Fibroblast of the conjunctiva (primary cell): ENCODE results near the gene PPP2R5B.

Experiments
- DNase-seq: peaks from one replicate; pipeline ENCODE4 v3.0.0-alpha.2; 2010; ENCODE audit warnings: low read depth

Gene PPP2R5B

GRCh38 chr11:64929625-64930024 is 5.1 kb downstream of the PPP2R5B start:
- DNase-seq: no peak

- no peak for DNase-seq
These were observed 5.9 kb downstream of the PPP2R5B start for GRCh38 chr11:64930340-64930739.

GRCh38 chr11:64931290-64931689 is 6.8 kb downstream of the PPP2R5B start:
- no peak for DNase-seq

- DNase-seq: no peak
These were observed 7.8 kb downstream of the PPP2R5B start for GRCh38 chr11:64932324-64932723.

- DNase-seq: no peak
These were observed 8.9 kb downstream of the PPP2R5B start for GRCh38 chr11:64933213-64933934.

GRCh38 chr11:64933935-64934681 is 9.6 kb downstream of the PPP2R5B start:
- DNase-seq: no peak

- DNase-seq: no peak
These were observed 10.3 kb downstream of the PPP2R5B start for GRCh38 chr11:64934682-64935358.

- DNase-seq: no peak
These were observed 11.0 kb downstream of the PPP2R5B start, which contains the start of gene GPHA2 for GRCh38 chr11:64935359-64936081. Gene GPHA2, minus strand, starts transcription at chr11:64935893. Its CDS starts 433 bp downstream, at chr11:64935460.

GRCh38 chr11:64936539-64936938 is 12.1 kb downstream of the PPP2R5B start:
- DNase-seq: no peak

GRCh38 chr11:64947208-64947814 is 22.8 kb downstream of the PPP2R5B start:
- no peak for DNase-seq

- no peak for DNase-seq
These were observed 27.0 kb downstream of the PPP2R5B start for GRCh38 chr11:64951529-64951928.

- DNase-seq: no peak
These were observed 29.7 kb downstream of the PPP2R5B start for GRCh38 chr11:64954201-64954600.

GRCh38 chr11:64959498-64959897 is 35.0 kb downstream of the PPP2R5B start:
- DNase-seq: no peak

GRCh38 chr11:64960719-64961118 is 36.2 kb downstream of the PPP2R5B start:
- DNase-seq: no peak

- no peak for DNase-seq
These were observed 38.7 kb downstream of the PPP2R5B start for GRCh38 chr11:64963072-64963631.

- no peak for DNase-seq
These were observed 42.9 kb downstream of the PPP2R5B start for GRCh38 chr11:64967375-64967774.

- DNase-seq: no peak
These were observed 44.7 kb downstream of the PPP2R5B start for GRCh38 chr11:64969209-64969608.

- DNase-seq: no peak
These were observed 46.3 kb downstream of the PPP2R5B start for GRCh38 chr11:64970731-64971151.

GRCh38 chr11:64971421-64972233 is 47.1 kb downstream of the PPP2R5B start, which contains the start of gene MAJIN:
Gene MAJIN, minus strand, starts transcription at chr11:64972108. Its CDS starts 12,703 bp downstream, at chr11:64959405.
- peak; percentile 55 for DNase-seq

GRCh38 chr11:64974124-64974523 is 49.6 kb downstream of the PPP2R5B start:
- no peak for DNase-seq
